GM23248 (cell line): ENCODE measurements around the gene ZG16.
"Not testable (repeated sequence)": the region's sequence is repeated elsewhere in the genome, so short reads cannot be mapped to it uniquely, and the experiment has no call there.

ENCODE experiments used
- EZH2 ChIP-seq: fragments of 200-600 bp; sonication (generic); IDR thresholded peaks from 2 replicates; pipeline ENCODE4 v1.6.1; 2018; ENCODE audit warnings: antibody characterized with exemption, mild to moderate bottlenecking; ENCODE audit not compliant: insufficient read depth, poor library complexity, severe bottlenecking
- EZH2phosphoT487 ChIP-seq: fragments of 200-600 bp; sonication (generic); IDR thresholded peaks from 2 replicates; pipeline ENCODE4 v1.6.1; 2018; ENCODE audit warnings: antibody characterized with exemption, moderate library complexity, mild to moderate bottlenecking, low read depth; ENCODE audit not compliant: insufficient read depth

DNA sequence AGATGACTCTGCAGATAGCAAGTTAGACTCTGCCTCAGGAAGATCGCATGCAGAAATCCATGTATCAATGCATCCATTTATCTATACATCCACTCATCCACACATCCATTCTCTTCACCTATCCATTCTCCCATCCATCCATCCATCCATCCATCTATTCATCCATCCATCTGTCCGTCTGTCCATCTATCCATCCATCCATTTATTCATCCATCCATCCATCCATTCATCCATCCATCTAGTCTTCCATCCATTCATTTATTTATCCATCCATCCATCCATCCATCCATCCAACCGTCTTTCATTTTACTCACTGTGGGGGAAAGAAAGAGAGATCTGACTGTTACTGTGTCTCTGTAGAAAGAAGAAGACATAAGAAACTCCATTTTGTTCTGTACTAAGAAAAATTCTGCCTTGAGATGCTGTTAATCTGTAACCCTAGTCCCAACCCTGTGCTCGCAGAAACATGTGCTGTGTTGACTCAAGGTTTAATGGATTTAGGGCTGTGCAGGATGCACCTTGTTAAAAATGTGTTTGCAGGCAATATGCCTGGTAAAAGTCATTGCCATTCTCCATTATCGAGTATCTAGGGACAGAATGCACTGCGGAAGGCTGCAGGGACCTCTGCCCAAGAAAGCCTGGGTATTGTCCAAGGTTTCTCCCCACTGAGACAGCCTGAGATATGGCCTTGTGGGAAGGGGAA, 38.0 kb upstream of the ZG16 start:
- TF ChIP-seq EZH2, EZH2phosphoT487: not testable (repeated sequence)
